ENCODE data around the gene PLIN4.
"Not testable (repeated sequence)": the region's sequence is repeated elsewhere in the genome, so short reads cannot be mapped to it uniquely, and the experiment has no call there.

Gene PLIN4

DNA sequence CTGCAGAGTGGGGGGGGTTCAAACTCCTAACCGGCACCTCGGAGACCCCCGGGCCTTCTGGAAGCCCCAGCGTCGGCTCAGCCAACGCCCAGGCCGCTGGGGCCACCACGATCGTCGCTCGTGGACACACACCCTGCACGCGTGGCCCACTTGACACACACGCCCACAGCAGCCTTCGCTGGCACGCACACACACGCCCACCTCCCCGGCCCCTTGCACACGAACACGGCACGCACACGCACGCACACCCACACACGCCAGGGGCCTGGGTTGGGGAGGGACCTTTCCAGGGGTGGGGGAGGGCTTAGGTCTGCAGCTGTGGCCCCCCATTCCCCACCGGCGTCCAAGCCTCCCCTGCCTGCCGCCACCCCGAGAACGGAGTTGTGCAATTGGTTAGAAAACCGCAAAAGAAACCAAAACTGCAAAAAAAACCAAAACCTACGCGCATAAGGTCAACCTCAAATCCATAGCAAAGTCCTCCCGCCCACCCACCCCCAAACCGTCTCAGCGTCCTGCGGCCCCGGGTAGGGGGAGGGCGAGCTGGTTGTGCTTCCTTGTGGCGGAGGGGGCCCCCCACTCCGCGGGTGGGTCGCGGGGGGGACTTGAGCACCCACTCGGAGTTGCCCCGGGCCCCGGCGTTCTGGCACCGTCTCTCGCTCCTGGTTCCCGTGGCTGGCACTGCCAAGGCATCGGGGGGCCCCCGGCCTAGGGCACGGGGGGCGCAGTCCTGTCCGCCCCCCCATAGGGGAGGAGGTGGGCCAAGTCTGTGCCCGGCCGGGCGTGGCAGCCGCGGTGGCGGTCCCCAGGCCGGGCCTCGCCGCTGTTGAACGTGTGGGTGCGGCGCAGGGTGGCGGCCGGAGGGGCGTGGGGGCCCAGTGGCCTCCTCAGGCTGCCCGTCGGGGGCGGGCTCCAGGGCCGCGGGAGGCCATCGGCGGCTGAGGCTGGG is 24.9 kb upstream of the PLIN4 start:
- ATAC-seq, result no peak
- TF ChIP-seq ZNF8 (CRISPR knock-in tag; IDR thresholded peaks at IDR 0.05) (no peak), ARNTL (CRISPR knock-in tag; IDR thresholded peaks at IDR 0.05; ENCODE audit: borderline replicate concordance, low read depth) (no peak), ZFP3 (CRISPR knock-in tag; IDR thresholded peaks at IDR 0.05) (no peak), ESRRG (CRISPR knock-in tag; IDR thresholded peaks at IDR 0.05) (no peak), TOX (CRISPR knock-in tag; IDR thresholded peaks at IDR 0.05; ENCODE audit: borderline replicate concordance) (no peak), OSR1 (CRISPR knock-in tag; IDR thresholded peaks at IDR 0.05) (no peak), ZNF70 (CRISPR knock-in tag; IDR thresholded peaks at IDR 0.05) (no peak), GLIS3 (CRISPR knock-in tag; IDR thresholded peaks at IDR 0.05) (no peak), ZC3H10 (CRISPR knock-in tag; IDR thresholded peaks at IDR 0.05) (no peak), SNAI2 (CRISPR knock-in tag; IDR thresholded peaks at IDR 0.05) (no peak)
- TF ChIP-seq, protein P1, sequence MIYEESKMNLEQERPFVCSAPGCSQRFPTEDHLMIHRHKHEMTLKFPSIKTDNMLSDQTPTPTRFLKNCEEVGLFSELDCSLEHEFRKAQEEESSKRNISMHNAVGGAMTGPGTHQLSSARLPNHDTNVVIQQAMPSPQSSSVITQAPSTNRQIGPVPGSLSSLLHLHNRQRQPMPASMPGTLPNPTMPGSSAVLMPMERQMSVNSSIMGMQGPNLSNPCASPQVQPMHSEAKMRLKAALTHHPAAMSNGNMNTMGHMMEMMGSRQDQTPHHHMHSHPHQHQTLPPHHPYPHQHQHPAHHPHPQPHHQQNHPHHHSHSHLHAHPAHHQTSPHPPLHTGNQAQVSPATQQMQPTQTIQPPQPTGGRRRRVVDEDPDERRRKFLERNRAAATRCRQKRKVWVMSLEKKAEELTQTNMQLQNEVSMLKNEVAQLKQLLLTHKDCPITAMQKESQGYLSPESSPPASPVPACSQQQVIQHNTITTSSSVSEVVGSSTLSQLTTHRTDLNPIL (CRISPR knock-in tag; IDR thresholded peaks at IDR 0.05; ENCODE audit: low read depth), result no peak
- TF ChIP-seq, protein P2, sequence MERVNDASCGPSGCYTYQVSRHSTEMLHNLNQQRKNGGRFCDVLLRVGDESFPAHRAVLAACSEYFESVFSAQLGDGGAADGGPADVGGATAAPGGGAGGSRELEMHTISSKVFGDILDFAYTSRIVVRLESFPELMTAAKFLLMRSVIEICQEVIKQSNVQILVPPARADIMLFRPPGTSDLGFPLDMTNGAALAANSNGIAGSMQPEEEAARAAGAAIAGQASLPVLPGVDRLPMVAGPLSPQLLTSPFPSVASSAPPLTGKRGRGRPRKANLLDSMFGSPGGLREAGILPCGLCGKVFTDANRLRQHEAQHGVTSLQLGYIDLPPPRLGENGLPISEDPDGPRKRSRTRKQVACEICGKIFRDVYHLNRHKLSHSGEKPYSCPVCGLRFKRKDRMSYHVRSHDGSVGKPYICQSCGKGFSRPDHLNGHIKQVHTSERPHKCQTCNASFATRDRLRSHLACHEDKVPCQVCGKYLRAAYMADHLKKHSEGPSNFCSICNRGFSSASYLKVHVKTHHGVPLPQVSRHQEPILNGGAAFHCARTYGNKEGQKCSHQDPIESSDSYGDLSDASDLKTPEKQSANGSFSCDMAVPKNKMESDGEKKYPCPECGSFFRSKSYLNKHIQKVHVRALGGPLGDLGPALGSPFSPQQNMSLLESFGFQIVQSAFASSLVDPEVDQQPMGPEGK (CRISPR knock-in tag; IDR thresholded peaks at IDR 0.05; ENCODE audit: borderline replicate concordance), result no peak
- TF ChIP-seq, protein P3, sequence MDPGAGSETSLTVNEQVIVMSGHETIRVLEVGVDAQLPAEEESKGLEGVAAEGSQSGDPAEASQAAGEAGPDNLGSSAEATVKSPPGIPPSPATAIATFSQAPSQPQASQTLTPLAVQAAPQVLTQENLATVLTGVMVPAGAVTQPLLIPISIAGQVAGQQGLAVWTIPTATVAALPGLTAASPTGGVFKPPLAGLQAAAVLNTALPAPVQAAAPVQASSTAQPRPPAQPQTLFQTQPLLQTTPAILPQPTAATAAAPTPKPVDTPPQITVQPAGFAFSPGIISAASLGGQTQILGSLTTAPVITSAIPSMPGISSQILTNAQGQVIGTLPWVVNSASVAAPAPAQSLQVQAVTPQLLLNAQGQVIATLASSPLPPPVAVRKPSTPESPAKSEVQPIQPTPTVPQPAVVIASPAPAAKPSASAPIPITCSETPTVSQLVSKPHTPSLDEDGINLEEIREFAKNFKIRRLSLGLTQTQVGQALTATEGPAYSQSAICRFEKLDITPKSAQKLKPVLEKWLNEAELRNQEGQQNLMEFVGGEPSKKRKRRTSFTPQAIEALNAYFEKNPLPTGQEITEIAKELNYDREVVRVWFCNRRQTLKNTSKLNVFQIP (CRISPR knock-in tag; IDR thresholded peaks at IDR 0.05; ENCODE audit: borderline replicate concordance, low read depth), result no peak

DNA sequence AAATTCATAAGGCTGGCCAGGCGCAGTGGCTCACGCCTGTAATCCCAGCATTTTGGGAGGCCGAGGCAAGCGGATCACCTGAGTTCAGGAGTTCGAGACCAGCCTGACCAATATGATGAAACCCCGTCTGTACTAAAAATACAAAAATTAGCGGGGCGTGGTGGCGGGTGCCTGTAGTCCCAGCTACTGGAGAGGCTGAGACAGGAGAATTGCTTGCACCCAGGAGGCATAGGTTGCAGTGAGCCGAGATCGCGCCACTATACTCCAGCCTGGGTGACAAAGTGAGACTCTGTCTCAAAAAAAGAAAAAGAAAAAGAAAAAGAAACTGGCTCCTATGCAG is 23.5 kb upstream of the PLIN4 start:
- not testable (repeated sequence) for ATAC-seq

DNA sequence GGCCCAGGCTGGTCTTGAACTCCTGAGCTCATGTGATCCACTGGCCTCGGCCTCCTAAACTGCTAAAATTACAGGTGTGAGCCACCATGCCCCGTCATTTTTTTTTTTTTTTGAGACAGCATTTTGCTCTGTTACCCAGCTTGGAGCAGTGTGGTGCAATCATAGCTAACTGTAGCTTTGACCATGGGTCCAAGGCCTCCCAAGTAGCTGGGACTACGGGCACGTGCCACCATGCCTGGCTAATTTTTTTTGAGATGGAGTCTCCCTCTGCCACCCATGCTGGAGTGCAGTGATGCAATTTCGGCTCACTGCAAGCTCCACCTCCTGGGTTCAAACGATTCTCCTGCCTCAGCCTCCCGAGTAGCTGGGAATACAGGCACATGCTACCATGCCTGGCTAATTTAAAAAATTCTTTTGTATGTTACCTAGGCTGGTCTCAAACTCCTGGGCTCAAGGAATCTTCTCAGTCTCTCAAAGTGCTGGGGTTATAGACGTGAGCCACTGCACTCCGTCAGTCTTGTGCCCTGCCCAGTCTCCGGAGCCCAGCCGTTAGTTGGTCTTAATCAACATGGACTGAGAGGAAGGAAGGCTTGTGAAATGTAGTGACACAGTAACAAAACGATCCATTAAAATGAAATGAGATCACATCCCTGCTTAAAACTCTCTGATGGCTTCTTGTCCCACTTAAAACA is 23.0 kb upstream of the PLIN4 start:
- TF ChIP-seq ZNF565 (CRISPR knock-in tag; conservative IDR thresholded peaks at IDR 0.05; ENCODE audit: low read depth) (no peak), TCF4 (CRISPR knock-in tag; IDR thresholded peaks at IDR 0.05; ENCODE audit: borderline replicate concordance) (no peak), ARNTL (CRISPR knock-in tag; IDR thresholded peaks at IDR 0.05; ENCODE audit: borderline replicate concordance, low read depth) (no peak), ZFP3 (CRISPR knock-in tag; IDR thresholded peaks at IDR 0.05) (no peak), ISL1 (CRISPR knock-in tag; IDR thresholded peaks at IDR 0.05) (no peak), ZNF8 (CRISPR knock-in tag; IDR thresholded peaks at IDR 0.05) (no peak), ZFP30 (CRISPR knock-in tag; IDR thresholded peaks at IDR 0.05) (no peak), ZNF70 (CRISPR knock-in tag; IDR thresholded peaks at IDR 0.05) (no peak), ESRRG (CRISPR knock-in tag; IDR thresholded peaks at IDR 0.05) (no peak)
- TF ChIP-seq, protein P4, sequence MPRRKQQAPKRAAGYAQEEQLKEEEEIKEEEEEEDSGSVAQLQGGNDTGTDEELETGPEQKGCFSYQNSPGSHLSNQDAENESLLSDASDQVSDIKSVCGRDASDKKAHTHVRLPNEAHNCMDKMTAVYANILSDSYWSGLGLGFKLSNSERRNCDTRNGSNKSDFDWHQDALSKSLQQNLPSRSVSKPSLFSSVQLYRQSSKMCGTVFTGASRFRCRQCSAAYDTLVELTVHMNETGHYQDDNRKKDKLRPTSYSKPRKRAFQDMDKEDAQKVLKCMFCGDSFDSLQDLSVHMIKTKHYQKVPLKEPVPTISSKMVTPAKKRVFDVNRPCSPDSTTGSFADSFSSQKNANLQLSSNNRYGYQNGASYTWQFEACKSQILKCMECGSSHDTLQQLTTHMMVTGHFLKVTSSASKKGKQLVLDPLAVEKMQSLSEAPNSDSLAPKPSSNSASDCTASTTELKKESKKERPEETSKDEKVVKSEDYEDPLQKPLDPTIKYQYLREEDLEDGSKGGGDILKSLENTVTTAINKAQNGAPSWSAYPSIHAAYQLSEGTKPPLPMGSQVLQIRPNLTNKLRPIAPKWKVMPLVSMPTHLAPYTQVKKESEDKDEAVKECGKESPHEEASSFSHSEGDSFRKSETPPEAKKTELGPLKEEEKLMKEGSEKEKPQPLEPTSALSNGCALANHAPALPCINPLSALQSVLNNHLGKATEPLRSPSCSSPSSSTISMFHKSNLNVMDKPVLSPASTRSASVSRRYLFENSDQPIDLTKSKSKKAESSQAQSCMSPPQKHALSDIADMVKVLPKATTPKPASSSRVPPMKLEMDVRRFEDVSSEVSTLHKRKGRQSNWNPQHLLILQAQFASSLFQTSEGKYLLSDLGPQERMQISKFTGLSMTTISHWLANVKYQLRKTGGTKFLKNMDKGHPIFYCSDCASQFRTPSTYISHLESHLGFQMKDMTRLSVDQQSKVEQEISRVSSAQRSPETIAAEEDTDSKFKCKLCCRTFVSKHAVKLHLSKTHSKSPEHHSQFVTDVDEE (CRISPR knock-in tag; IDR thresholded peaks at IDR 0.05), result no peak
- ATAC-seq, result no peak
